WTC11 (cell line): Measurements from ENCODE around the gene SLC9A9. TPM values are rescaled to one million over a fixed set of nuclear protein-coding genes. Genes with fewer than 3 reads are reported as not detected.

ENCODE experiments used
- ATAC-seq: fragments of 200-7000 bp; cut with Tn5 transposase; 2 replicates; pipeline ENCODE4 v1.10.0; 2021; ENCODE audit warnings: mild to moderate bottlenecking, moderate library complexity
- CTCF ChIA-PET: fragments of 300-600 bp; sonication (Branson Sonifier 250); formaldehyde crosslinking; loops from one replicate; lab custom pipeline; 2021; ENCODE audit warnings: antibody characterized with exemption; lab: Charles Lee
- POLR2A ChIA-PET: fragments of 350-600 bp; sonication (Branson Sonifier 250); formaldehyde crosslinking; loops from one replicate; lab custom pipeline; 2021; ENCODE audit warnings: antibody characterized with exemption; lab: Charles Lee
- DNase-seq: peaks from one replicate; pipeline ENCODE4 v3.0.0; 2021; ENCODE audit warnings: low spot score
- H3K27ac Mint-ChIP-seq: 2 replicates; pipeline ENCODE4 v1.8.0; 2021; ENCODE audit warnings: mixed read lengths
- H3K27me3 Mint-ChIP-seq: 2 replicates; pipeline ENCODE4 v1.8.0; 2021; ENCODE audit warnings: low read depth, mild to moderate bottlenecking, moderate library complexity, mixed read lengths
- H3K36me3 Mint-ChIP-seq: 2 replicates; pipeline ENCODE4 v1.8.0; 2021; ENCODE audit warnings: mixed read lengths
- H3K4me1 Mint-ChIP-seq: 2 replicates; pipeline ENCODE4 v1.8.0; 2022; ENCODE audit warnings: mixed read lengths
- H3K4me3 Mint-ChIP-seq: 2 replicates; pipeline ENCODE4 v1.8.0; 2021; ENCODE audit warnings: mild to moderate bottlenecking, moderate library complexity, mixed read lengths
- H3K9me3 Mint-ChIP-seq: 2 replicates; pipeline ENCODE4 v1.8.0; 2021; ENCODE audit warnings: mixed read lengths
- CBFB ChIP-seq: sonication (generic); formaldehyde crosslinking; IDR thresholded peaks from 2 replicates; pipeline ENCODE4 v1.8.1; 2022; ENCODE audit warnings: mild to moderate bottlenecking, low read depth, missing genetic modification reagents
- CREB1 ChIP-seq: sonication (generic); formaldehyde crosslinking; IDR thresholded peaks from 2 replicates; pipeline ENCODE4 v1.8.0; 2023; ENCODE audit warnings: mild to moderate bottlenecking, missing genetic modification reagents
- ESRRA ChIP-seq: sonication (generic); formaldehyde crosslinking; IDR thresholded peaks from 2 replicates; pipeline ENCODE4 v1.8.1; 2022; ENCODE audit warnings: mild to moderate bottlenecking, missing genetic modification reagents, borderline replicate concordance
- FOXJ3 ChIP-seq: sonication (generic); formaldehyde crosslinking; IDR thresholded peaks from 2 replicates; pipeline ENCODE4 v1.9.0; 2021; ENCODE audit warnings: missing genetic modification reagents, mild to moderate bottlenecking, borderline replicate concordance
- FOXK1 ChIP-seq: sonication (generic); formaldehyde crosslinking; IDR thresholded peaks from 2 replicates; pipeline ENCODE4 v1.8.0; 2022; ENCODE audit warnings: mild to moderate bottlenecking, moderate library complexity, missing genetic modification reagents
- IRF2 ChIP-seq: sonication (generic); formaldehyde crosslinking; IDR thresholded peaks from 2 replicates; pipeline ENCODE4 v1.8.0; 2022; ENCODE audit warnings: low read depth, missing genetic modification reagents, borderline replicate concordance
- JAZF1 ChIP-seq: fragments of 250-450 bp; sonication (Bioruptor Pico); IDR thresholded peaks from 2 replicates; pipeline ENCODE4 v1.9.0; 2021; ENCODE audit warnings: moderate library complexity, mild to moderate bottlenecking, inconsistent platforms
- JUN ChIP-seq: sonication (generic); formaldehyde crosslinking; IDR thresholded peaks from 2 replicates; pipeline ENCODE4 v1.8.0; 2023; ENCODE audit warnings: mild to moderate bottlenecking, missing genetic modification reagents
- SMAD3 ChIP-seq: sonication (generic); formaldehyde crosslinking; IDR thresholded peaks from 2 replicates; pipeline ENCODE4 v1.8.0; 2022; ENCODE audit warnings: missing genetic modification reagents, mild to moderate bottlenecking, borderline replicate concordance
- SOX15 ChIP-seq: fragments of 250-450 bp; sonication (Bioruptor Pico); IDR thresholded peaks from 2 replicates; pipeline ENCODE4 v1.9.0; 2021; ENCODE audit warnings: mild to moderate bottlenecking
- TP53 ChIP-seq: sonication (generic); formaldehyde crosslinking; IDR thresholded peaks from 2 replicates; pipeline ENCODE4 v1.8.1; 2023; ENCODE audit warnings: mild to moderate bottlenecking, missing genetic modification reagents
- ZNF232 ChIP-seq: sonication (generic); formaldehyde crosslinking; IDR thresholded peaks from 2 replicates; pipeline ENCODE4 v1.8.0; 2022; ENCODE audit warnings: mild to moderate bottlenecking, missing genetic modification reagents
- ZNF416 ChIP-seq: fragments of 250-450 bp; sonication (Bioruptor Pico); IDR thresholded peaks from 2 replicates; pipeline ENCODE4 v1.9.0; 2021; ENCODE audit warnings: mild to moderate bottlenecking, inconsistent platforms
- ZNF423 ChIP-seq: fragments of 250-450 bp; sonication (Bioruptor Pico); IDR thresholded peaks from 2 replicates; pipeline ENCODE4 v2.1.2; 2022; ENCODE audit warnings: mild to moderate bottlenecking, moderate library complexity
- total RNA-seq: library from RNA; stranded (reverse); gene quantifications from 3 replicates; pipeline ENCODE4 v1.2.3, GENCODE V29; 2021
- TF ChIP-seq, protein P1 (sequence below): sonication (generic); formaldehyde crosslinking; IDR thresholded peaks from 2 replicates; pipeline ENCODE4 v1.8.1; 2023; ENCODE audit warnings: mild to moderate bottlenecking, missing genetic modification reagents, moderate library complexity
- TF ChIP-seq, protein P2 (sequence below): fragments of 200-600 bp; IDR thresholded peaks from 2 replicates; pipeline ENCODE4 v1.8.0; 2022; ENCODE audit warnings: antibody characterized with exemption
- TF ChIP-seq, protein P3 (sequence below): sonication (generic); formaldehyde crosslinking; IDR thresholded peaks from 2 replicates; pipeline ENCODE4 v1.8.0; 2023; ENCODE audit warnings: missing genetic modification reagents, mild to moderate bottlenecking, borderline replicate concordance
- TF ChIP-seq, protein P4 (sequence below): fragments of 250-450 bp; sonication (Bioruptor Pico); conservative IDR thresholded peaks from 2 replicates; pipeline ENCODE4 v1.9.0; 2021; ENCODE audit warnings: mild to moderate bottlenecking
- TF ChIP-seq, protein P5 (sequence below): sonication (generic); formaldehyde crosslinking; IDR thresholded peaks from 2 replicates; pipeline ENCODE4 v1.8.0; 2022; ENCODE audit warnings: mild to moderate bottlenecking, missing genetic modification reagents
- TF ChIP-seq, protein P6 (sequence below): fragments of 250-450 bp; sonication (Bioruptor Pico); IDR thresholded peaks from 2 replicates; pipeline ENCODE4 v2.1.2; 2022; ENCODE audit warnings: mild to moderate bottlenecking, moderate library complexity
- TF ChIP-seq, protein P7 (sequence below): fragments of 250-450 bp; sonication (Bioruptor Pico); IDR thresholded peaks from 2 replicates; pipeline ENCODE4 v1.9.0; 2021; ENCODE audit warnings: moderate library complexity, mild to moderate bottlenecking, inconsistent platforms, borderline replicate concordance

SLC9A9 gene
- total RNA-seq, 1 experiment from 2014 or later = 1.2 TPM

DNA sequence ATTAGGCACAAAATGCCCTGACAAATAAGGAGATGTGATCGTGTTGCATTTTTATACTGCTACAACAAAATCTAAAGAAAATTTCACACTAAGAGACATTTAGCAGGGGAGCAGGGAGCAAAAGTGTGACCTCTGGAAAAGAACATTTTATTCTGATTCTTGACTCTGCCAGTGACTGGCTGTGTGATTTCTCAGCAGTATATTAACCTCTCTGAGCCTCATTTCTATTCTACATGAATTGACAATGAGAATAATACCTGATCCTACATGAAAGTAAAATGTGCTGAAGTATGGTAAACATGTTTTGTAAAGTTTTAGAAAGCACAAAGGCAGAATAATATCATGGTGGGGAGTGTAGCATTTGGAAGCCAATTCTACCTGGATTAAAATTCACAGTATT lies 273.3 kb downstream of the SLC9A9 start:
- ATAC-seq (no peak), DNase-seq (no peak)
- Mint-ChIP-seq H3K4me1 (peaks cover 4% of the 10 kb centered on the region; the same call in 1 of the 2 replicates), H3K27ac (no peak overlapping the region), H3K36me3 (no peaks in the 10 kb centered on the region), H3K9me3 (no peaks in the 10 kb centered on the region), H3K4me3 (no peak overlapping the region), H3K27me3 (no peaks in the 10 kb centered on the region)
- CTCF ChIA-PET = interaction anchor here (1.0 kb wide), 1 partner anchor 23 kb away, joined by 3 read pairs; no protein-coding TSS in a partner anchor
- POLR2A ChIA-PET = no interaction called here
- TF ChIP-seq SOX15 (no peak), JAZF1 (CRISPR knock-in tag) (no peak), FOXK1 (CRISPR knock-in tag) (no peak), TP53 (CRISPR knock-in tag) (no peak), ZNF232 (no peak), JUN (no peak), SMAD3 (CRISPR knock-in tag) (no peak), CBFB (CRISPR knock-in tag) (no peak), ESRRA (CRISPR knock-in tag) (no peak)
- TF ChIP-seq, protein P1, sequence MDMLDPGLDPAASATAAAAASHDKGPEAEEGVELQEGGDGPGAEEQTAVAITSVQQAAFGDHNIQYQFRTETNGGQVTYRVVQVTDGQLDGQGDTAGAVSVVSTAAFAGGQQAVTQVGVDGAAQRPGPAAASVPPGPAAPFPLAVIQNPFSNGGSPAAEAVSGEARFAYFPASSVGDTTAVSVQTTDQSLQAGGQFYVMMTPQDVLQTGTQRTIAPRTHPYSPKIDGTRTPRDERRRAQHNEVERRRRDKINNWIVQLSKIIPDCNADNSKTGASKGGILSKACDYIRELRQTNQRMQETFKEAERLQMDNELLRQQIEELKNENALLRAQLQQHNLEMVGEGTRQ (CRISPR knock-in tag) = no peak
- TF ChIP-seq, protein P2, sequence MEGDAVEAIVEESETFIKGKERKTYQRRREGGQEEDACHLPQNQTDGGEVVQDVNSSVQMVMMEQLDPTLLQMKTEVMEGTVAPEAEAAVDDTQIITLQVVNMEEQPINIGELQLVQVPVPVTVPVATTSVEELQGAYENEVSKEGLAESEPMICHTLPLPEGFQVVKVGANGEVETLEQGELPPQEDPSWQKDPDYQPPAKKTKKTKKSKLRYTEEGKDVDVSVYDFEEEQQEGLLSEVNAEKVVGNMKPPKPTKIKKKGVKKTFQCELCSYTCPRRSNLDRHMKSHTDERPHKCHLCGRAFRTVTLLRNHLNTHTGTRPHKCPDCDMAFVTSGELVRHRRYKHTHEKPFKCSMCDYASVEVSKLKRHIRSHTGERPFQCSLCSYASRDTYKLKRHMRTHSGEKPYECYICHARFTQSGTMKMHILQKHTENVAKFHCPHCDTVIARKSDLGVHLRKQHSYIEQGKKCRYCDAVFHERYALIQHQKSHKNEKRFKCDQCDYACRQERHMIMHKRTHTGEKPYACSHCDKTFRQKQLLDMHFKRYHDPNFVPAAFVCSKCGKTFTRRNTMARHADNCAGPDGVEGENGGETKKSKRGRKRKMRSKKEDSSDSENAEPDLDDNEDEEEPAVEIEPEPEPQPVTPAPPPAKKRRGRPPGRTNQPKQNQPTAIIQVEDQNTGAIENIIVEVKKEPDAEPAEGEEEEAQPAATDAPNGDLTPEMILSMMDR = no peak

DNA sequence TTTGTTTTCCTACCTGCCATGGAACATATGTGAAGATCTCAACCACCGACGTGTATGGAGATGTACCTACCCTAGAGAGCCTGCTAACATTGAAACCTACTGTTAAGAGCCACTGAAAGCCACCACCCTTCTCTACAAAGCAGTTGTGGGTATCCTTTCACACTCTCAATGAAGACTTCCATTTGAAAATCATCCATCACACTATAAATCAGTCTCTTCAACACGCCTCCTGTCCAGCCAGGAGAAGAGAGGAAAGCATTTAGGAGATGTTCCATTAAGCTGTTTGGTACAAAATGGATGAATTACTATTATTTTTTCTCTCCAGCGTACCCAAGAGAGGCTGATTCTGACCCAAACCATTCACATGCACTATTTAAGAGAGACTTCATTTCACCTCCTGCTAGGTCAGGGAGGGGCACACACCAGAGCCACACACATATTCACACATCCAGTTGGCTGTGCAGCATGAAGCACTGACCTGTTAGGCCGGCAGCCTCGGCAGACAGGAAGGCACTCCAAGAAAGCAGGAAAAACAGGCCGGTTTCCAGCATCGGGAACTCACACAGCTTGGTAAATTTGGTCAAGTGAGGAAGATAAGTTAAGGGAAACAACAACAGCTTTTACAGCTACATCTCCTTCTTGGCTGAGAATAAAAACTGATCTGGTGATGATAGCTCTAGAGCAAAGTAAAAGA lies 274.5 kb downstream of the SLC9A9 start:
- H3K36me3 Mint-ChIP-seq = no peaks in the 10 kb centered on the region
- no peak for ATAC-seq
- no peaks in the 10 kb centered on the region for H3K9me3 Mint-ChIP-seq
- ChIA-PET POLR2A (no interaction called here), CTCF (no interaction called here)
- no peak for DNase-seq
- no peak overlapping the region for H3K27ac Mint-ChIP-seq
- TF ChIP-seq, protein P1 (CRISPR knock-in tag) = no peak
- TF ChIP-seq, protein P3, sequence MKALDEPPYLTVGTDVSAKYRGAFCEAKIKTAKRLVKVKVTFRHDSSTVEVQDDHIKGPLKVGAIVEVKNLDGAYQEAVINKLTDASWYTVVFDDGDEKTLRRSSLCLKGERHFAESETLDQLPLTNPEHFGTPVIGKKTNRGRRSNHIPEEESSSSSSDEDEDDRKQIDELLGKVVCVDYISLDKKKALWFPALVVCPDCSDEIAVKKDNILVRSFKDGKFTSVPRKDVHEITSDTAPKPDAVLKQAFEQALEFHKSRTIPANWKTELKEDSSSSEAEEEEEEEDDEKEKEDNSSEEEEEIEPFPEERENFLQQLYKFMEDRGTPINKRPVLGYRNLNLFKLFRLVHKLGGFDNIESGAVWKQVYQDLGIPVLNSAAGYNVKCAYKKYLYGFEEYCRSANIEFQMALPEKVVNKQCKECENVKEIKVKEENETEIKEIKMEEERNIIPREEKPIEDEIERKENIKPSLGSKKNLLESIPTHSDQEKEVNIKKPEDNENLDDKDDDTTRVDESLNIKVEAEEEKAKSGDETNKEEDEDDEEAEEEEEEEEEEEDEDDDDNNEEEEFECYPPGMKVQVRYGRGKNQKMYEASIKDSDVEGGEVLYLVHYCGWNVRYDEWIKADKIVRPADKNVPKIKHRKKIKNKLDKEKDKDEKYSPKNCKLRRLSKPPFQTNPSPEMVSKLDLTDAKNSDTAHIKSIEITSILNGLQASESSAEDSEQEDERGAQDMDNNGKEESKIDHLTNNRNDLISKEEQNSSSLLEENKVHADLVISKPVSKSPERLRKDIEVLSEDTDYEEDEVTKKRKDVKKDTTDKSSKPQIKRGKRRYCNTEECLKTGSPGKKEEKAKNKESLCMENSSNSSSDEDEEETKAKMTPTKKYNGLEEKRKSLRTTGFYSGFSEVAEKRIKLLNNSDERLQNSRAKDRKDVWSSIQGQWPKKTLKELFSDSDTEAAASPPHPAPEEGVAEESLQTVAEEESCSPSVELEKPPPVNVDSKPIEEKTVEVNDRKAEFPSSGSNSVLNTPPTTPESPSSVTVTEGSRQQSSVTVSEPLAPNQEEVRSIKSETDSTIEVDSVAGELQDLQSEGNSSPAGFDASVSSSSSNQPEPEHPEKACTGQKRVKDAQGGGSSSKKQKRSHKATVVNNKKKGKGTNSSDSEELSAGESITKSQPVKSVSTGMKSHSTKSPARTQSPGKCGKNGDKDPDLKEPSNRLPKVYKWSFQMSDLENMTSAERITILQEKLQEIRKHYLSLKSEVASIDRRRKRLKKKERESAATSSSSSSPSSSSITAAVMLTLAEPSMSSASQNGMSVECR (CRISPR knock-in tag) = no peak
- TF ChIP-seq CREB1 (CRISPR knock-in tag) (no peak), ESRRA (CRISPR knock-in tag) (no peak), ZNF232 (no peak), IRF2 (CRISPR knock-in tag) (no peak), FOXJ3 (no peak), SMAD3 (CRISPR knock-in tag) (no peak), ZNF416 (no peak), ZNF423 (CRISPR knock-in tag) (no peak)
- TF ChIP-seq, protein P4, sequence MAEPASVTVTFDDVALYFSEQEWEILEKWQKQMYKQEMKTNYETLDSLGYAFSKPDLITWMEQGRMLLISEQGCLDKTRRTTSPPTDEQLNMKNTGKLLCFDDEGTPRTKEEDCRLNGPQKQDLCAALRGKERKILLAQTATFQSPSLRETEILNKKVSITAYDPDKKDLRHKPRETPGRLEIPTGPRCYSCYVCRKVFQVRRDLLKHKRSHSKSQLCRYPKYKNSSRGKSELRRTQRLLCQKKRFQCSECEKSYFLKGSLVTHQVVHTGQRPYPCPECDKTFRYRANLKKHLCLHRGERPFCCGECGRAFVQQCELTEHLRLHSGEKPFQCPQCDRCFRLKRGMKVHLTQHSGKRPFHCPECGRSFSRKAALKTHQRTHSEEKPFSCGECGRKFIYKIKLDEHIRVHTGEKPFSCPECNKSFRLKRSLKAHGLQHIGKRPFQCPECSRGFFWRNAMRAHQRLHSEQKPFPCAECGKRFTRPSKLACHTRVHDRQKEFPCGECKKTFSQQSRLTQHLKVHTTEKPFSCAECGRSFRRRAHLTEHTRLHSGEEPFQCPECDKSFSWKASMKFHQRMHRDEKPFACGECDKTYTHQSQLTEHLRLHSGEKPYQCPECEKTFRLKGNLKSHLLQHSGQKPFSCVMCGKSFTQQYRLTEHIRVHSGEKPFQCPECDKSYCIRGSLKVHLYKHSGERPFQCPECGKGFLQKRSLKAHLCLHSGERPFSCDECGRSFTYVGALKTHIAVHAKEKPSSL = no peak
- TF ChIP-seq, protein P5, sequence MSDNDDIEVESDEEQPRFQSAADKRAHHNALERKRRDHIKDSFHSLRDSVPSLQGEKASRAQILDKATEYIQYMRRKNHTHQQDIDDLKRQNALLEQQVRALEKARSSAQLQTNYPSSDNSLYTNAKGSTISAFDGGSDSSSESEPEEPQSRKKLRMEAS (CRISPR knock-in tag) = no peak
- TF ChIP-seq, protein P6, sequence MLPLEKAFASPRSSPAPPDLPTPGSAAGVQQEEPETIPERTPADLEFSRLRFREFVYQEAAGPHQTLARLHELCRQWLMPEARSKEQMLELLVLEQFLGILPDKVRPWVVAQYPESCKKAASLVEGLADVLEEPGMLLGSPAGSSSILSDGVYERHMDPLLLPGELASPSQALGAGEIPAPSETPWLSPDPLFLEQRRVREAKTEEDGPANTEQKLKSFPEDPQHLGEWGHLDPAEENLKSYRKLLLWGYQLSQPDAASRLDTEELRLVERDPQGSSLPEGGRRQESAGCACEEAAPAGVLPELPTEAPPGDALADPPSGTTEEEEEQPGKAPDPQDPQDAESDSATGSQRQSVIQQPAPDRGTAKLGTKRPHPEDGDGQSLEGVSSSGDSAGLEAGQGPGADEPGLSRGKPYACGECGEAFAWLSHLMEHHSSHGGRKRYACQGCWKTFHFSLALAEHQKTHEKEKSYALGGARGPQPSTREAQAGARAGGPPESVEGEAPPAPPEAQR (CRISPR knock-in tag) = no peak
- TF ChIP-seq, protein P7, sequence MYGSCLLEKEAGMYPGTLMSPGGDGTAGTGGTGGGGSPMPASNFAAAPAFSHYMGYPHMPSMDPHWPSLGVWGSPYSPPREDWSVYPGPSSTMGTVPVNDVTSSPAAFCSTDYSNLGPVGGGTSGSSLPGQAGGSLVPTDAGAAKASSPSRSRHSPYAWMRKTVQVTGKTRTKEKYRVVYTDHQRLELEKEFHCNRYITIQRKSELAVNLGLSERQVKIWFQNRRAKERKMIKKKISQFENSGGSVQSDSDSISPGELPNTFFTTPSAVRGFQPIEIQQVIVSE (CRISPR knock-in tag) = no peak
- 0 out of 2 replicates have a peak, but pooled peaks cover 4% of the 10 kb centered on the region for H3K4me1 Mint-ChIP-seq
- no peaks in the 10 kb centered on the region for H3K27me3 Mint-ChIP-seq
- H3K4me3 Mint-ChIP-seq = no peak overlapping the region
